C1 segment of cervical spinal cord (tissue), 14 donors: ENCODE measurements around the gene PITPNM2.
A peak's percentile ranks its signal among the peaks of the same experiment; 100 is the strongest.
"Not testable (repeated sequence)": the region's sequence is repeated elsewhere in the genome, so short reads cannot be mapped to it uniquely, and the experiment has no call there.

Experiments used
- DNase-seq, 14 donors: peaks; one replicate each; lab custom pipeline; 2025; lab: John Stamatoyannopoulos, UW

PITPNM2 gene

GRCh38 chr12:123120452-123121166 is 30.3 kb downstream of the PITPNM2 start:
- no peak for DNase-seq

GRCh38 chr12:123119808-123120207 is 31.1 kb downstream of the PITPNM2 start:
- no peak for DNase-seq

GRCh38 chr12:123118497-123118896 is 32.4 kb downstream of the PITPNM2 start:
- no peak for DNase-seq

GRCh38 chr12:123115409-123116121 is 35.3 kb downstream of the PITPNM2 start:
- DNase-seq = peak in 9 of 14 donors; percentile 25 to 76 (median 48)

- peak in 1 of 14 donors; percentile 43 for DNase-seq
Observed at GRCh38 chr12:123114304-123115083, 36.4 kb downstream of the PITPNM2 start.

- no peak for DNase-seq
Observed at GRCh38 chr12:123113026-123113425, 37.9 kb downstream of the PITPNM2 start.

- no peak for DNase-seq
Observed at GRCh38 chr12:123111498-123112165, 39.3 kb downstream of the PITPNM2 start.

- peak in 10 of 14 donors; percentile 16 to 87 (median 61) for DNase-seq
Observed at GRCh38 chr12:123109319-123109772, 41.5 kb downstream of the PITPNM2 start.

- DNase-seq = no peak
Observed at GRCh38 chr12:123108682-123109066, 42.2 kb downstream of the PITPNM2 start.

- no peak for DNase-seq
Observed at GRCh38 chr12:123107926-123108681, 42.8 kb downstream of the PITPNM2 start.

GRCh38 chr12:123106640-123107359 is 44.1 kb downstream of the PITPNM2 start:
- peak in 1 of 14 donors; percentile 13 for DNase-seq

GRCh38 chr12:123105211-123105826 is 45.6 kb downstream of the PITPNM2 start:
- DNase-seq = peak in 1 of 14 donors; percentile 34

- DNase-seq = no peak
Observed at GRCh38 chr12:123104809-123105208, 46.1 kb downstream of the PITPNM2 start.

- DNase-seq = not testable (repeated sequence)
Observed at GRCh38 chr12:123104094-123104493, 46.8 kb downstream of the PITPNM2 start.

- DNase-seq = no peak
Observed at GRCh38 chr12:123102781-123103503, 47.9 kb downstream of the PITPNM2 start.

- DNase-seq = no peak
Observed at GRCh38 chr12:123102366-123102765, 48.5 kb downstream of the PITPNM2 start.

- no peak for DNase-seq
Observed at GRCh38 chr12:123101526-123101925, 49.4 kb downstream of the PITPNM2 start.
